ENCODE data around the gene SEMA6A. TPM values are rescaled to one million over a fixed set of nuclear protein-coding genes. Genes with fewer than 3 reads are reported as not detected.

SEMA6A gene
- total RNA-seq, 2 donors from 2014 or later = 7.4 to 11.4 TPM

- Histone ChIP-seq H3K9me3 (no peaks in the 10 kb centered on the region), H3K4me1 (ENCODE audit: control insufficient read depth in 1 of 2, low read depth in 2 of 2) (peaks cover 4 to 24% of the 10 kb centered on the region in 2 donors), H3K4me3 (no peak overlapping the region), H3K27ac (no peak overlapping the region), H3K27me3 (replicated peaks; ENCODE audit: insufficient read depth) (no peaks in the 10 kb centered on the region), H3K36me3 (no peaks in the 10 kb centered on the region)
- no peak for DNase-seq (ENCODE audit: low spot score)
- no peak for TF ChIP-seq CTCF (IDR thresholded peaks at IDR 0.05)
- no peak for ATAC-seq (ENCODE audit: insufficient number of reproducible peaks, low FRiP score, low read depth)
Measured at GRCh38 chr5:116451905-116452450, 122.6 kb downstream of the SEMA6A start.

GRCh38 chr5:116451066-116451465 lies 123.6 kb downstream of the SEMA6A start:
- TF ChIP-seq CTCF (IDR thresholded peaks at IDR 0.05) = no peak
- no peak for ATAC-seq (ENCODE audit: insufficient number of reproducible peaks, low FRiP score, low read depth)
- peaks cover 4 to 24% of the 10 kb centered on the region in 2 donors for H3K4me1 ChIP-seq (ENCODE audit: control insufficient read depth in 1 of 2, low read depth in 2 of 2)
- H3K27ac ChIP-seq = no peak overlapping the region
- H3K9me3 ChIP-seq = no peaks in the 10 kb centered on the region
- no peak for DNase-seq (ENCODE audit: low spot score)
- no peaks in the 10 kb centered on the region for H3K27me3 ChIP-seq (replicated peaks; ENCODE audit: insufficient read depth)
- H3K4me3 ChIP-seq = no peak overlapping the region
- no peaks in the 10 kb centered on the region for H3K36me3 ChIP-seq

- no peak overlapping the region for H3K4me3 ChIP-seq
- H3K36me3 ChIP-seq = no peaks in the 10 kb centered on the region
- DNase-seq (ENCODE audit: low spot score) (no peak), ATAC-seq (ENCODE audit: insufficient number of reproducible peaks, low FRiP score, low read depth) (no peak)
- H3K9me3 ChIP-seq = no peaks in the 10 kb centered on the region
- no peaks in the 10 kb centered on the region for H3K27me3 ChIP-seq (replicated peaks; ENCODE audit: insufficient read depth)
- H3K27ac ChIP-seq = no peak overlapping the region
- peaks cover 0 to 9% of the 10 kb centered on the region in 2 donors for H3K4me1 ChIP-seq (ENCODE audit: control insufficient read depth in 1 of 2, low read depth in 2 of 2)
- TF ChIP-seq CTCF (IDR thresholded peaks at IDR 0.05) = no peak
Measured at GRCh38 chr5:116449458-116449857, 125.2 kb downstream of the SEMA6A start.

- H3K9me3 ChIP-seq = no peaks in the 10 kb centered on the region
- TF ChIP-seq CTCF (IDR thresholded peaks at IDR 0.05) = no peak
- no peak overlapping the region for H3K4me3 ChIP-seq
- DNase-seq (ENCODE audit: low spot score) (no peak), ATAC-seq (ENCODE audit: insufficient number of reproducible peaks, low FRiP score, low read depth) (no peak)
- no peaks in the 10 kb centered on the region for H3K27me3 ChIP-seq (replicated peaks; ENCODE audit: insufficient read depth)
- H3K36me3 ChIP-seq = no peaks in the 10 kb centered on the region
- H3K27ac ChIP-seq = no peak overlapping the region
- peaks cover 0 to 4% of the 10 kb centered on the region in 2 donors for H3K4me1 ChIP-seq (ENCODE audit: control insufficient read depth in 1 of 2, low read depth in 2 of 2)
Measured at GRCh38 chr5:116448870-116449427, 125.7 kb downstream of the SEMA6A start.

- Histone ChIP-seq H3K36me3 (no peaks in the 10 kb centered on the region), H3K27ac (no peak overlapping the region), H3K9me3 (no peaks in the 10 kb centered on the region), H3K27me3 (replicated peaks; ENCODE audit: insufficient read depth) (no peaks in the 10 kb centered on the region), H3K4me3 (no peak overlapping the region), H3K4me1 (ENCODE audit: control insufficient read depth in 1 of 2, low read depth in 2 of 2) (no peaks in the 10 kb centered on the region)
- ATAC-seq (ENCODE audit: insufficient number of reproducible peaks, low FRiP score, low read depth) = no peak
- no peak for TF ChIP-seq CTCF (IDR thresholded peaks at IDR 0.05)
- DNase-seq (ENCODE audit: low spot score) = no peak
Measured at GRCh38 chr5:116448450-116448849, 126.2 kb downstream of the SEMA6A start.
